ENCODE measurements around the gene KLHL6. TPM values are rescaled to one million over a fixed set of nuclear protein-coding genes. Genes with fewer than 3 reads are reported as not detected.

Gene KLHL6
- total and polyA plus RNA-seq, 12 donors, result 0.47 to 5.1 (median 0.89) TPM

DNA sequence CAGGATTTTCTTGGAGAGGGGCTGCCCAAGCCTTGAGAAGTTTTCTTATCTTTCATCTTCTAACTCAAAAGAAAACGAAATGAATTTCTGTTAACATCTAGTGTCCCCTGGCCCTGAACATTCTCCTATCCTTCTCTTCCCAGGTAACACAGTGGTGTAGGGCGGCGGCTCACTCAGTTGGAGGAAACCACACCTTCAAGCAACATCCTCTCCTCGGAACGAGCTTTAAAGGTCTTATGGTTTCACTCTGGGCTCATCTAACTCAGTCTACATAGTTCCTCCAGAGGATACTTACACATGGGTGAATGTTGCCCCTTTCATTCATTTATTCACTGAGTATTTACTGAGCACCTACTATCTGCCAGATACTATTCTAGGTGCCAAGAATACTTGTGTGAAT is 31.0 kb upstream of the KLHL6 start:
- 70 to 75% methylated on average over 5 of the region's 5 CpGs for WGBS, 2 donors
- ATAC-seq, result peak in 1 of 8 donors; percentile 31
- no peak overlapping the region for H3K4me3 ChIP-seq
- H3K27ac ChIP-seq, result peak overlapping the region in 5 of 10 donors; percentile 5 to 83 (median 45)
- no peaks in the 10 kb centered on the region for H3K9me3 ChIP-seq
- H3K27me3 ChIP-seq, result no peaks in the 10 kb centered on the region
- intact Hi-C loops (cut with DNase I), result no loop called here
- DNase-seq, result no peak
- H3K36me3 ChIP-seq, result no peaks in the 10 kb centered on the region
- H3K4me1 ChIP-seq, result peaks cover 10 to 61% (median 50%) of the 10 kb centered on the region in 9 donors
- TF ChIP-seq, protein P1, sequence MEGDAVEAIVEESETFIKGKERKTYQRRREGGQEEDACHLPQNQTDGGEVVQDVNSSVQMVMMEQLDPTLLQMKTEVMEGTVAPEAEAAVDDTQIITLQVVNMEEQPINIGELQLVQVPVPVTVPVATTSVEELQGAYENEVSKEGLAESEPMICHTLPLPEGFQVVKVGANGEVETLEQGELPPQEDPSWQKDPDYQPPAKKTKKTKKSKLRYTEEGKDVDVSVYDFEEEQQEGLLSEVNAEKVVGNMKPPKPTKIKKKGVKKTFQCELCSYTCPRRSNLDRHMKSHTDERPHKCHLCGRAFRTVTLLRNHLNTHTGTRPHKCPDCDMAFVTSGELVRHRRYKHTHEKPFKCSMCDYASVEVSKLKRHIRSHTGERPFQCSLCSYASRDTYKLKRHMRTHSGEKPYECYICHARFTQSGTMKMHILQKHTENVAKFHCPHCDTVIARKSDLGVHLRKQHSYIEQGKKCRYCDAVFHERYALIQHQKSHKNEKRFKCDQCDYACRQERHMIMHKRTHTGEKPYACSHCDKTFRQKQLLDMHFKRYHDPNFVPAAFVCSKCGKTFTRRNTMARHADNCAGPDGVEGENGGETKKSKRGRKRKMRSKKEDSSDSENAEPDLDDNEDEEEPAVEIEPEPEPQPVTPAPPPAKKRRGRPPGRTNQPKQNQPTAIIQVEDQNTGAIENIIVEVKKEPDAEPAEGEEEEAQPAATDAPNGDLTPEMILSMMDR (IDR thresholded peaks at IDR 0.05), result no peak

DNA sequence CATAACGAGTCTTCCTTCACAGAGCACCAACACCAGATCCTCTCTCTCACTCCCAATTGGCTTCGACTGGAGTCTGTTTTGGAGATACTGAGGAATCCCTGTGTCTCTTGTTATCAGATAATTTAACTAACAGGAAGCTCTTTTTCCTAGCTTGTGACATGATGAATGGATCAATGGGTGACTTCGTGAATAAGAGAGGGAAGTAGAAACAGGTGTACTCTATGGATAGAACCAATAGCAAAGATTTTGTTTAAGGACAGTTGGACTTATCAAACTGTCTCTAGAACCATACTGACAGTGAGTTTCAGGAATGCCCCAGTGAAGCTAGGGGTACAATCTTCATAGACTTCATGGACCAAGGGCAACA is 29.4 kb upstream of the KLHL6 start:
- TF ChIP-seq, protein P1 (IDR thresholded peaks at IDR 0.05), result no peak
- Histone ChIP-seq H3K9me3 (no peaks in the 10 kb centered on the region), H3K4me3 (no peak overlapping the region), H3K4me1 (peaks cover 16 to 76% (median 62%) of the 10 kb centered on the region in 9 donors), H3K36me3 (no peaks in the 10 kb centered on the region), H3K27ac (peak overlapping the region; percentile 4 to 83 (median 71)), H3K27me3 (no peaks in the 10 kb centered on the region)
- intact Hi-C loops (cut with DNase I), result loop anchor here in 2 of 10 donors (5.0 kb wide), 1 partner anchor 52 kb away; the partner anchor contains the start of gene KLHL24 (in 2 of the 2)
- ATAC-seq (no peak), DNase-seq (no peak)
- 25 to 53% methylated on average over 3 of the region's 3 CpGs for WGBS, 2 donors

DNA sequence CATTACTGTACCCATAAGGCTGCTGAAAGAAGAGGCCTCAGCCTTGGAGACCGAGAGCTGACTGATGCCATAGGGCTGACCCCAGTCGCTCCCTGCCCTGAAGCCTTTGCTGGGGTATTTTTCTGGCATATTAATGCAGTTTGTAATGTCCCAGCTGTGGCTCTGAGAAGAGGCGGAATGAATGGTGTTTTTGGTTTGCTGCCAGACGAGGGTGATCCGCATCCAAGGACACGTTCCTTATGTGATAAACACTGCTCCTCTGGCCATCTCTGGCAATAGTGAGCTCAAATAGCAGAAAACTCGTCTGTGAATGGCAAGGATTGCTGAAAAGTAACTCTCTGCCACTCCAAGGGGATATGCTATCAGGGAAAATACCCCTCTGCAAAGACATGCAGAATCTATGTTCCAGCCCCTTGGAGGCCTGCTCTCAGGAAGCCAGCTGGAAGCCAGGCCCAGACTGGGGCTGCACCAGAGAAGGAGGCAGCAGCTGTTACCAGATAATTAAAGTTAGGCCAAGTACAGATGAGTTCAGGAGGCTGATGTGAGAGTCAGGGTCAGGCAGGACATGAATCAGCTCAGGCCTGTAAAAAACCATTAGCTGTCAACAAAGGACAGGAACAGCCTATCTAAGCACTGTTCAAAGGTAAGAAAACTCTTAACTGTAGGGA is 28.9 kb upstream of the KLHL6 start:
- H3K27ac ChIP-seq, result peak overlapping the region; percentile 4 to 83 (median 71)
- peak; percentile 75 to 85 (median 77) for ATAC-seq
- WGBS, 2 donors, result 23 to 26% methylated on average over 7 of the region's 7 CpGs
- H3K4me3 ChIP-seq, result no peak overlapping the region
- intact Hi-C loops (cut with DNase I), result loop anchor here in 2 of 10 donors (5.0 kb wide), 1 partner anchor 53 kb away; the partner anchor contains the start of gene KLHL24 (in 2 of the 2)
- DNase-seq, result peak; percentile 41 to 66
- no peaks in the 10 kb centered on the region for H3K36me3 ChIP-seq
- no peaks in the 10 kb centered on the region for H3K27me3 ChIP-seq
- TF ChIP-seq, protein P1 (IDR thresholded peaks at IDR 0.05), result no peak
- no peaks in the 10 kb centered on the region for H3K9me3 ChIP-seq
- H3K4me1 ChIP-seq, result peaks cover 16 to 81% (median 66%) of the 10 kb centered on the region in 9 donors

DNA sequence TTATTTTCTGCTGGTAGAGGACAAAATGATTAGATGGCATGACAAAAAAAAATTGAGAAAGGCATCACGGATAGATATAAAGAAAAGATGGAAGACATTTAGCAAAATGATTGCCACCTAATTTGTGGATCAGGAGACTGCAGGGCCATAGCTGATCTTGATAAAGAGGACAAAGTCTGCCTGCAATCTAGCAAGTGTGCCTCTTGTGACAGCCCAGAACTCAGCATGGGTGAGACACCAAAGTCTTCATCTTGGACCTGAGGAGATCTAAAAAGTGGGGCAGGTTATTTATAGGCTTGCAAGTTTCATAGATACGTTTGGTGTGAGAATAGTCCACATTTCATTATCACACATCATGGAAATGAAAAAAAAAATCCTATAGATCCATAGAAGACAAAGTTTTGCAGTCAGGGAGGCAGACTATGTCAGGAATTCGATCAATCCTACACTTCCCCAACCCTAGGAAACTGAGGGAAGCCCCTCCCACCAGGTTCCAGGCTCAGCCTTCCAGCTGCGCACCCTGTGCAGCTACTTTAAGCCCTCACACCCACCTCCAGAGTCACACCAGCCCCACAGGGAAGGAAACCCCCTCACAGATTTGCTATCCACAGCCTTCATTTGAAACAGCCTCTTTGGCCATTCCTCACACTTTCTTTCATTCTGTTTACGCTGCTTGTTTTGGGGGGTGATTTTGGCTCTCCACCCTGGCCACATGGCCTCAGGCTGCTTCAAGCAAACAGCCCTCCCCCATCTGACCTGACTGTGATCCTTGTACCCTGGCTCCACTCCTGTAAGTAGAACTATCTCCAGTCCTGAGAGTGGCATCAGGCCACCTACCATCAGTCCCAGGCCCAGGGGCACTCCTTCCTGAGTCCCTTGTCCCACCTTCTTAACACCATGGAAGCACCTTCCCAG is 28.1 kb upstream of the KLHL6 start:
- no peak overlapping the region for H3K4me3 ChIP-seq
- intact Hi-C loops (cut with DNase I), result loop anchor here in 2 of 10 donors (5.0 kb wide), 1 partner anchor 54 kb away; the partner anchor contains the start of gene KLHL24 (in 2 of the 2)
- TF ChIP-seq, protein P1 (IDR thresholded peaks at IDR 0.05), result no peak
- no peaks in the 10 kb centered on the region for H3K27me3 ChIP-seq
- H3K4me1 ChIP-seq, result peaks cover 16 to 82% (median 66%) of the 10 kb centered on the region in 9 donors
- no peaks in the 10 kb centered on the region for H3K9me3 ChIP-seq
- H3K36me3 ChIP-seq, result no peaks in the 10 kb centered on the region
- 66 to 71% methylated on average over 5 of the region's 5 CpGs for WGBS, 2 donors
- DNase-seq, result peak in 1 of 2 donors; percentile 14
- H3K27ac ChIP-seq, result peak overlapping the region; percentile 4 to 83 (median 71)
- ATAC-seq, result peak; percentile 3 to 52 (median 29)
